K562 (cell line): ENCODE measurements around the gene ROPN1. TPM values are rescaled to one million over a fixed set of nuclear protein-coding genes. Genes with fewer than 3 reads are reported as not detected.
"Not testable (repeated sequence)": the region's sequence is repeated elsewhere in the genome, so short reads cannot be mapped to it uniquely, and the experiment has no call there.

Experiments used
- ATAC-seq: fragments of 200-7000 bp; cut with Tn5 transposase; 3 replicates; pipeline ENCODE4 v1.9.1; 2020; ENCODE audit warnings: moderate library complexity
- Bru-seq: library from RNA; stranded (reverse); fragments of 400-500 nt; gene quantifications from one replicate; lab custom pipeline; 2021; lab: Mats Ljungman, UMichigan
- BruChase-seq, 2 experiments: library from RNA; stranded (reverse); fragments of 400-500 nt; gene quantifications; one replicate each; lab custom pipeline; 2021; lab: Mats Ljungman, UMichigan
- BruUV-seq: library from RNA; stranded (reverse); fragments of 400-500 nt; replicated peaks from 2 replicates; lab custom pipeline; 2021; lab: Mats Ljungman, UMichigan
- CTCF ChIA-PET: fragments of 300-600 bp; formaldehyde crosslinking; extraction: SDS; loops from one replicate; lab custom pipeline; 2021; ENCODE audit warnings: low intra/inter-chr PET ratio; lab: Yijun Ruan, JAX
- POLR2A ChIA-PET: fragments of 300-600, 350-650 bp; sonication (Branson Sonifier 250); formaldehyde crosslinking; extraction: SDS; loops from one replicate; lab custom pipeline; 2021; ENCODE audit warnings: antibody characterized with exemption, inconsistent platforms; lab: Yijun Ruan, JAX
- DNase-seq, 4 experiments: peaks; one replicate each; pipeline versions ENCODE4 v3.0.0 to v3.0.0-alpha.2; 2011 to 2018; ENCODE audit warnings: low spot score in 3 of 4, mixed read lengths in 3 of 4; ENCODE audit errors: extremely low read depth in 1 of 4
- FAIRE-seq: peaks from 2 replicates; lab custom pipeline; 2011; peaks lifted over from hg19 to GRCh38; lab: Jason Lieb, UNC
- H2AFZ ChIP-seq: 2 replicates; pipeline ENCODE4 v1.6.0; 2011; ENCODE audit warnings: low read depth, low read length, control low read depth, inconsistent platforms
- H3K27ac ChIP-seq: fragments of 200-600 bp; 3 replicates; pipeline ENCODE4 v1.8.0; 2011; ENCODE audit warnings: low read depth, mild to moderate bottlenecking, control low read depth, inconsistent platforms, low read length, moderate library complexity, mixed read lengths; ENCODE audit errors: extremely low read depth
- H3K27me3 ChIP-seq, 2 experiments: fragments of 300-600 bp in 1 of 2; 2 replicates in 1 of 2; 3 replicates in 1 of 2; pipeline versions ENCODE4 v1.6.0 to v1.8.0; 2011; ENCODE audit warnings: inconsistent platforms in 2 of 2, low read length in 2 of 2, mild to moderate bottlenecking in 1 of 2, mixed read lengths in 1 of 2, moderate library complexity in 1 of 2; ENCODE audit not compliant: control insufficient read depth in 2 of 2, insufficient read depth in 2 of 2
- H3K36me3 ChIP-seq: fragments of 300-600 bp; 3 replicates; pipeline ENCODE4 v1.8.0; 2011; ENCODE audit warnings: mild to moderate bottlenecking, low read length, inconsistent platforms; ENCODE audit not compliant: control insufficient read depth, insufficient read depth
- H3K4me1 ChIP-seq, 2 experiments: fragments of 200-600 bp in 1 of 2; replicated peaks in 1 of 2; 2 replicates in 1 of 2; 3 replicates in 1 of 2; pipeline versions ENCODE4 v1.5.1 to v1.8.0; 2011; ENCODE audit warnings: inconsistent platforms in 2 of 2, low read length in 2 of 2, mild to moderate bottlenecking in 1 of 2, mixed read lengths in 1 of 2, moderate library complexity in 1 of 2; ENCODE audit not compliant: control insufficient read depth in 2 of 2, insufficient read depth in 2 of 2
- H3K4me2 ChIP-seq: 2 replicates; pipeline ENCODE4 v1.6.1; 2011; ENCODE audit warnings: low read length, control low read depth, inconsistent platforms, mixed read lengths; ENCODE audit not compliant: insufficient read depth
- H3K4me3 ChIP-seq: fragments of 200-600 bp; sonication (generic), shearing (Covaris generic); 2 replicates; pipeline ENCODE4 v1.5.1; 2016; ENCODE audit warnings: control low read depth, inconsistent platforms
- H3K79me2 ChIP-seq: fragments of 200-600 bp; 3 replicates; pipeline ENCODE4 v1.8.0; 2011; ENCODE audit warnings: low read length, inconsistent platforms; ENCODE audit not compliant: control insufficient read depth, insufficient read depth
- H3K9ac ChIP-seq, 2 experiments: 2 replicates each; pipeline versions ENCODE4 v1.6.0 to v1.6.1; 2011; ENCODE audit warnings: low read depth in 2 of 2, low read length in 2 of 2, control low read depth in 1 of 2, inconsistent platforms in 1 of 2, mild to moderate bottlenecking in 1 of 2, mixed read lengths in 1 of 2; ENCODE audit not compliant: insufficient read depth in 1 of 2
- H3K9me1 ChIP-seq: one replicate; pipeline ENCODE4 v1.6.0; 2011; ENCODE audit warnings: inconsistent platforms, mild to moderate bottlenecking, low read length, moderate library complexity; ENCODE audit not compliant: control insufficient read depth, insufficient read depth
- H3K9me3 ChIP-seq: replicated peaks from 2 replicates; pipeline ENCODE4 v1.5.1; 2011; ENCODE audit warnings: low read depth, low read length, inconsistent platforms; ENCODE audit not compliant: control insufficient read depth, insufficient read depth
- H4K20me1 ChIP-seq: replicated peaks from 2 replicates; pipeline ENCODE4 v1.6.1; 2011; ENCODE audit warnings: low read length, inconsistent platforms, mixed read lengths; ENCODE audit not compliant: control insufficient read depth, insufficient read depth
- WGBS: fragments of 100-300 bp; shearing (Covaris generic); methylation state at CpG from one replicate; pipeline ENCODE4 v1.1.6; 2016; ENCODE audit warnings: low coverage, mixed read lengths; ENCODE audit not compliant: insufficient coverage; ENCODE audit errors: missing lambda C conversion rate; 5-methylcytosine and 5-hydroxymethylcytosine counted together
- in situ Hi-C: fragments of 300-500 bp; cut with MboI; formaldehyde crosslinking; loops from 4 replicates; pipeline ENCODE4 v1.15.0; 2018; ENCODE audit warnings: inconsistent platforms, mixed read lengths
- intact Hi-C: fragments of 100-400 bp; cut with micrococcal nuclease; formaldehyde crosslinking; loops from 2 replicates; pipeline ENCODE4 v1.14.2; 2022
- long read RNA-seq, 3 experiments: library from polyadenylated mRNA in 2 of 3; library from RNA in 1 of 3; unstranded in 2 of 3; stranded (forward) in 1 of 3; transcript quantifications; one replicate each; pipeline ENCODE4 v2.0.0, GENCODE V29; 2019 to 2022
- polyA minus RNA-seq, 3 experiments: library from RNA; depleted of rRNA, polyadenylated mRNA; stranded (reverse); fragments of >200 nt; gene quantifications; 2 replicates each; pipeline ENCODE4 v1.2.3, GENCODE V29; 2011
- polyA plus RNA-seq, 8 experiments: library from polyadenylated mRNA; depleted of rRNA in 4 of 8; stranded (reverse) in 5 of 8; unstranded in 3 of 8; fragments of >200 nt; fragmentation: Nextera tagmentation in 2 of 8; fragmentation: Illumina TruSeq in 1 of 8; extraction: Ambion mirVana in 2 of 8; extraction: Trizol in 1 of 8; gene quantifications; 2 replicates each; pipeline versions ENCODE4 v1.2.1 to v1.2.3, GENCODE V29; 2011 to 2014; ENCODE audit warnings: inconsistent platforms in 1 of 8, missing spikeins in 1 of 8
- total RNA-seq, 7 experiments: library from RNA; depleted of rRNA in 6 of 7; stranded (reverse); fragments of >200 nt in 6 of 7; fragmentation: Illumina TruSeq in 2 of 7; extraction: Trizol in 2 of 7; gene quantifications; 2 replicates each; pipeline versions ENCODE4 v1.2.1 to v1.2.3, GENCODE V29; 2011 to 2021; ENCODE audit warnings: low replicate concordance in 1 of 7

The ROPN1 gene
- total RNA-seq (2011; cell fraction: chromatin; rRNA removed; ENCODE audit: low replicate concordance): not detected in 2 replicates
- not detected in 2 replicates for total RNA-seq (2011; cell fraction: nucleolus; rRNA removed)
- not detected in 2 replicates for total RNA-seq (2011; cell fraction: nucleoplasm; rRNA removed)
- not detected in 2 replicates for total RNA-seq (2014; rRNA removed)
- not detected in 2 replicates for total RNA-seq (2014; rRNA removed; fragmentation: Illumina TruSeq; extraction: Trizol)
- total RNA-seq (2015; rRNA removed; fragmentation: Illumina TruSeq; extraction: Trizol): not detected in 2 replicates
- total RNA-seq (2021): not detected in 2 replicates
- polyA plus RNA-seq (2011; rRNA removed): not detected in 2 replicates
- polyA plus RNA-seq (2011; cell fraction: cytosol; rRNA removed): not detected in 2 replicates
- not detected in 2 replicates for polyA plus RNA-seq (2011; cell fraction: nucleus; rRNA removed)
- polyA plus RNA-seq (2012): not detected in 2 replicates
- not detected in 2 replicates for polyA plus RNA-seq (2014; fragmentation: Illumina TruSeq; extraction: Trizol)
- polyA plus RNA-seq (2014; fragmentation: Nextera tagmentation; extraction: Ambion mirVana): not detected
- polyA plus RNA-seq (2014; rRNA removed): not detected in 2 replicates
- polyA minus RNA-seq (2011; rRNA and poly(A)+ RNA removed): not detected in 2 replicates
- polyA minus RNA-seq (2011; cell fraction: cytosol; rRNA and poly(A)+ RNA removed): not detected in 2 replicates
- polyA minus RNA-seq (2011; cell fraction: nucleus; rRNA and poly(A)+ RNA removed): not detected in 2 replicates
- not detected for Bru-seq, nascent RNA
- not detected for BruChase-seq, experiment 1, labeled RNA remaining after a 2-hour chase
- BruChase-seq, experiment 2, labeled RNA remaining after a 6-hour chase: not detected
- long read RNA-seq, experiment 1: 0 reads
- long read RNA-seq, experiment 2: 0 reads
- long read RNA-seq, experiment 3: 0 reads

DNA sequence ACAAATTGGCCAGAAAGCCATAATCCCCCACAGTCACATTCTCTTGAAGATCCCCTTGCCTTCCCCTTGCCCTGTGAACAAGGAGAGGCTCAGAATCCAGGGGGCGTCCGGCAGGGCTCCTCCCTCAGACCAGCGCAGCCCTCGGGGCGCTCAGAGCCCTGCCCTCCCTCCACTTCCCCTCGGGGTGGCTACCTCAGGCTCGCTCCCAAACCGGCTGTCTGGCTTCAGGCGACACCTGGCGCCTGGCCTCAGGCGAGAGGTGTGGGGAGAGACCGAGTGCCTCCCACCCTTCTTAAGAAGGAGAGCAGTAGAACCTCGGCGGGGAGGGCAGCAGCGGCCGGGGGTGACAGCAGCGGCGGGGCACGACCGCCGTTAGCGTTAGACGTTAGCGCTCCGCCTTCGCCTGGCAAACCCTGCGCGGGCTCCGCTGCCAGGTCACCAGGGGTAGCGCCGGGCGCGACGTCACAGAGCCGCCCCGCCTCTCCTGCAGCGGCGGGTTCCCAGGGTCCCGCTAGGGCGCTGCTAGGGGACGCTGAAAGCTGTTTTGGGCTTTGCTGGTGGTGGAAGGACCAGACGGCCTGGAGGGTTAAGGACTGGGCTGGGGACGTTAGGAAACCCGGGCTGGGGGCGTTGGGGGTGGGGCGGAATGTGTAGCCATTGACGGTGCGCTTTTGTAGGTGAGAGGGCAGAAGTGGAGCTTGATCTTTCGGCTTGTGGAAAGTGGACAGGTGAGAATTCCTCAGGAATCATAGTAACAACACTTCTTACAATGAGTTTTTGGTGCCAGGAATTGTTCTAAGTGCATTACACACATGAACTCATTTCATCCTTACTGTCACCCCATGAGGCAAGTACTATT, at the start of gene ROPN1:
Gene ROPN1, minus strand, starts transcription at position 395 of the 859 bp plus-strand sequence. CDS start 11,643 bp downstream, outside the sequence.
- H4K20me1 ChIP-seq, H3K9ac ChIP-seq, intact Hi-C loops, H2AFZ ChIP-seq, H3K4me1 ChIP-seq, H3K9me3 ChIP-seq, H3K4me2 ChIP-seq, DNase-seq, H3K27ac ChIP-seq, H3K9me1 ChIP-seq, CTCF ChIA-PET, H3K4me3 ChIP-seq, ATAC-seq, BruUV-seq, POLR2A ChIA-PET, H3K27me3 ChIP-seq, H3K36me3 ChIP-seq, H3K79me2 ChIP-seq: not testable (repeated sequence)
- in situ Hi-C loops: loop anchor here (5.0 kb wide), 1 partner anchor 1975 kb away; the partner anchor contains the start of gene ROPN1B
- FAIRE-seq: peak; percentile 80
- WGBS: 0% methylated on average over 1 of the region's 49 CpGs
